ENCODE measurements around the gene WARS2.

The WARS2 gene

DNA sequence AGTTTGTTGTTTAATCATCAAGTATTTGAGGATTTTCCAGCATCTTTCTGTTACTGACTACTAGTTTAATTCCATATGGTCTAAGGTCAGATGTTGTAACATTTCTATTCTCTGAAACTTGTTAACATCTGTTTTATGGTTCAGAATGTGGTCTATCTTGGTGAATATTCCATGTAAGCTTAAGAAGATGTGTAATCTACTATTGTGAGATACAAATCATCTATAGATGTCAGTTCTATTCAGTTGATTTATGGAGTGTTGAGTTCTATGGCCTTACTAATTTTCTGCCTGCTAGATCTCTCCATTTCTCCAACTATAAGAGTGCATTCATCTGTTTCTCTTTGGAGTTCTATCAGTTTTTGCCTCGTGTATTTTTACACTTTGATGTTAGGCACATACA lies 31.5 kb downstream of the WARS2 start:
- Histone ChIP-seq H3K36me3 (replicated peaks) (no peaks in the 10 kb centered on the region), H3K27ac (no peak overlapping the region), H3K27me3 (replicated peaks) (no peaks in the 10 kb centered on the region), H3K4me3 (ENCODE audit: low read depth, low read length) (no peak overlapping the region)
- in situ Hi-C loops (cut with HindIII; ENCODE audit: low pct_ligation_motif_present, low sequenced_read_pairs): no loop called here
- TF ChIP-seq, protein P1, sequence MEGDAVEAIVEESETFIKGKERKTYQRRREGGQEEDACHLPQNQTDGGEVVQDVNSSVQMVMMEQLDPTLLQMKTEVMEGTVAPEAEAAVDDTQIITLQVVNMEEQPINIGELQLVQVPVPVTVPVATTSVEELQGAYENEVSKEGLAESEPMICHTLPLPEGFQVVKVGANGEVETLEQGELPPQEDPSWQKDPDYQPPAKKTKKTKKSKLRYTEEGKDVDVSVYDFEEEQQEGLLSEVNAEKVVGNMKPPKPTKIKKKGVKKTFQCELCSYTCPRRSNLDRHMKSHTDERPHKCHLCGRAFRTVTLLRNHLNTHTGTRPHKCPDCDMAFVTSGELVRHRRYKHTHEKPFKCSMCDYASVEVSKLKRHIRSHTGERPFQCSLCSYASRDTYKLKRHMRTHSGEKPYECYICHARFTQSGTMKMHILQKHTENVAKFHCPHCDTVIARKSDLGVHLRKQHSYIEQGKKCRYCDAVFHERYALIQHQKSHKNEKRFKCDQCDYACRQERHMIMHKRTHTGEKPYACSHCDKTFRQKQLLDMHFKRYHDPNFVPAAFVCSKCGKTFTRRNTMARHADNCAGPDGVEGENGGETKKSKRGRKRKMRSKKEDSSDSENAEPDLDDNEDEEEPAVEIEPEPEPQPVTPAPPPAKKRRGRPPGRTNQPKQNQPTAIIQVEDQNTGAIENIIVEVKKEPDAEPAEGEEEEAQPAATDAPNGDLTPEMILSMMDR (IDR thresholded peaks at IDR 0.05; ENCODE audit: low read depth, low read length, missing control alignments): no peak
- no peak for DNase-seq

DNA sequence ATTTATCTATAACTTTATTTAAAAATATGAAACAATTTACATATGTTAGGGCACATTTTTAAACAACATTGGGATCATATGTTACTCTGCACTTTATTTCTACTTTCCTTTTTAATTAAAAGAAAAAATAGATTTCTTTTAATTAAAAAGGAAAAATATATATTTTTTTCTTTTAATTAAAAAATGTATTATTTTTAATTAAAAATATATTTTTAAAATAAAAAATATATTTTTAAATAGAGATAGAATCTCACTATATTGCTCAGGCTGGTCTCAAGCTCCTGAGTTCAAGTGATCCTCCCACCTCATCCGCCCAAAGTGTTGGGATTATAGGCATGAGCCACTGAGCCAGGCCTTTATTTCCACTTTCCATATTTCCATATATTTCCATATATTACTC lies 36.7 kb downstream of the WARS2 start:
- H3K4me3 ChIP-seq (ENCODE audit: low read depth, low read length): no peak overlapping the region
- TF ChIP-seq, protein P1 (IDR thresholded peaks at IDR 0.05; ENCODE audit: low read depth, low read length, missing control alignments): no peak
- in situ Hi-C loops (cut with HindIII; ENCODE audit: low pct_ligation_motif_present, low sequenced_read_pairs): no loop called here
- no peaks in the 10 kb centered on the region for H3K27me3 ChIP-seq (replicated peaks)
- no peak for DNase-seq
- no peak overlapping the region for H3K27ac ChIP-seq
- H3K36me3 ChIP-seq (replicated peaks): no peaks in the 10 kb centered on the region

DNA sequence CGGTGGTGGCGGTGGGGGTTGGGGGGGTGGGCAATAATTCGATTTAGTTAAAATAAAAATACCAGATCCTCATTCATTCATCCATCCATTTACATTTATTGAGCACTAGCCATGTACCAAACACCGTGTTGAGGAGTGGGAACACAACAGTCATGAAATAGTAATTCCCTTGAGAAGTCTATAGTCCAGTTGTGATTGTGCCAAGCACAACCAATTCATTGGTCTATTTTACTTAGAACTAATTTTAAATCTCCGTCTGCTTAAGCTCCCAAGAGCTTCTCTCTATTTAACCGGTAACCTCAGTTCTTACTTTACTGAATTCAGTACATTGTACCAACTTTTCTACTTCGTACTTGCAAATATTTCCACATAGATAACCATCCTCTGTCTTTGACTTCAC lies 38.4 kb downstream of the WARS2 start:
- H3K27ac ChIP-seq: no peak overlapping the region
- TF ChIP-seq, protein P1 (IDR thresholded peaks at IDR 0.05; ENCODE audit: low read depth, low read length, missing control alignments): no peak
- in situ Hi-C loops (cut with HindIII; ENCODE audit: low pct_ligation_motif_present, low sequenced_read_pairs): no loop called here
- H3K27me3 ChIP-seq (replicated peaks): no peaks in the 10 kb centered on the region
- no peaks in the 10 kb centered on the region for H3K36me3 ChIP-seq (replicated peaks)
- H3K4me3 ChIP-seq (ENCODE audit: low read depth, low read length): no peak overlapping the region
- no peak for DNase-seq

DNA sequence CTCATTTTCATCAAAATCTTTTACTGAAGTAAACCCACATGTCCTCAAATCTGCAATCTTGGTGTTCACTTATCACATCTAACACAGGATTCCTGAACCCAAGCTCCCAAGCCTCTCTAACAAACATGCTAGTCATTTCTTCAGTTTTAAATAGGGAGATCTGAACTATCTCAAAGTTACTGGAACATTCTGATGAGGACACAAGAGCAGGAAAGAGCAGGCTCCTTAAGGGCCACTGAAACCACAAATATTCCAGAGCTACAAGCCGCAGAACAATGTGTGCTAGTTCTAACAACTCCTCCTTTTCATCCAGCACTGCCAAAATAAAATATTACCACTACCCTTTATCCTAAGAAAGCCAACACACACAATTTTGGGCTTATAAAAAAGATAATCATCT lies 38.9 kb downstream of the WARS2 start:
- Histone ChIP-seq H3K27me3 (replicated peaks) (no peaks in the 10 kb centered on the region), H3K36me3 (replicated peaks) (no peaks in the 10 kb centered on the region), H3K27ac (peak overlapping the region; percentile 43), H3K4me3 (ENCODE audit: low read depth, low read length) (no peak overlapping the region)
- TF ChIP-seq, protein P1 (IDR thresholded peaks at IDR 0.05; ENCODE audit: low read depth, low read length, missing control alignments): no peak
- in situ Hi-C loops (cut with HindIII; ENCODE audit: low pct_ligation_motif_present, low sequenced_read_pairs): no loop called here
- peak; percentile 81 for DNase-seq

DNA sequence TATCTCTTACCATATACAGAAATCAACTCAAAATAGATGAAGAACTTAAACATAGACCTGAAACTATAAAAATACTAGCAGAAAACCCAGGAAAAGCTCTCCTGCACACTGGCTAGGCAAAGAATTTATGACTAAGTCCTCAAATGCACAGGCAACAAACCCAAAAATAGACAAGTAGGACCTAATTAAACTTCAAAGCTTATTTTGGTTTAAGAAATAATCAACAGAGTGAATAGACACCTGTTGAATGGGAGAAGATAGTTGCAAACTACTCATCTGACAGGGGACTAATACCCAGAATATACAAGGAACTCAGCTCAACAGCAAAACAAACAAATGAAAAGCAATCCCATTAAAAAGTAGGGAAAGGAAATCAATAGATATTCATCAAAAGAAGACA lies 40.7 kb downstream of the WARS2 start:
- no peak overlapping the region for H3K4me3 ChIP-seq (ENCODE audit: low read depth, low read length)
- no peaks in the 10 kb centered on the region for H3K27me3 ChIP-seq (replicated peaks)
- in situ Hi-C loops (cut with HindIII; ENCODE audit: low pct_ligation_motif_present, low sequenced_read_pairs): no loop called here
- DNase-seq: no peak
- H3K36me3 ChIP-seq (replicated peaks): no peaks in the 10 kb centered on the region
- TF ChIP-seq, protein P1 (IDR thresholded peaks at IDR 0.05; ENCODE audit: low read depth, low read length, missing control alignments): no peak
- H3K27ac ChIP-seq: no peak overlapping the region

DNA sequence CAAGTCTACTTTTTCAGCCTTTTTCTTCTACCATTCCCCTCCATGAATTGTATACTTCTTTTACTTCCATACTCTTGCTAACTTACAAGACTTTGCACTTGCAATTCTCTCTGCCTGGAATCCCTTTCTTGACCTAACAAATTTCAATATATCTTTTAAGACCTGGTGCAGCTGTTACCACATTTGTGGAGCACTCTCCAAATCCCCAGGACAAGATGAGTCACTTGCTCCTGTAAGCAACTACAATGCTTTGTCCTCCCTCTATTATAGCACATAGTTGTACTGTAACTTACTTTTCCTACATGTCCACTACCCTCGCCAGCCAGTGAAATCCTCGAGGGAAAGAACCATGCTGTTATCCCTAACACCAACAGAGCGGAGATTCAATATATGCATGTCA lies 43.1 kb downstream of the WARS2 start:
- in situ Hi-C loops (cut with HindIII; ENCODE audit: low pct_ligation_motif_present, low sequenced_read_pairs): no loop called here
- Histone ChIP-seq H3K4me3 (ENCODE audit: low read depth, low read length) (no peak overlapping the region), H3K36me3 (replicated peaks) (no peaks in the 10 kb centered on the region), H3K27ac (no peak overlapping the region), H3K27me3 (replicated peaks) (no peaks in the 10 kb centered on the region)
- no peak for DNase-seq
- TF ChIP-seq, protein P1 (IDR thresholded peaks at IDR 0.05; ENCODE audit: low read depth, low read length, missing control alignments): no peak
